A549 treated with CORT108297 at 1 μM for 4 hours (cell line): ENCODE measurements around the gene FAM216B. TPM values are rescaled to one million over a fixed set of nuclear protein-coding genes. Genes with fewer than 3 reads are reported as not detected.

Experiments used
- total RNA-seq: library from RNA; stranded (reverse); fragments of 200-300 nt; extraction: Qiagen RNA extraction; gene quantifications from 5 replicates; pipeline ENCODE4 v1.2.3, GENCODE V29; 2022

The FAM216B gene
- not detected in 5 replicates for total RNA-seq

DNA sequence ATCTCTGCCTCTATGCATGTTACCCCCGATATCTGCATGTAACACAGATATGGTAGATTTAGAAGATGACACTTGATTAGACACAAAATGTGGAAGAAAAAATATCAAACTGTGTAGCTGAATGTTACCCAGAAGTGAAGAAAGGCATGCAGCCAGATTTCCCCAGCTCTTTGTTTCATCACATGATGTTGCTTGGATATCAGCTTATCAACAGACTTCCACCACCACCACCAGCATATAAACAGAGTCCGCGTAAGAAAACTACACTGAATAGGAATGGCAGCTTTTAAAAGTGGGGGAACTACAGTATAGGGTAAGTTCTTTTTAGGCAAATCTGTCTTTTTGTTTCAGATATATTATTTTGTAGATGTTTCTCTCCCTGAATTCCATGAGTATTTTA is at the start of gene FAM216B:
Gene FAM216B, plus strand, starts transcription at position 233 of the 400 bp plus-strand sequence. CDS start 2,484 bp downstream, outside the sequence.

Other genes starting within 250 kb of the FAM216B start
- gene TNFSF11, start 207.4 kb upstream of the FAM216B start, total RNA-seq, result not detected in 5 replicates
- 0.02 to 0.29 TPM (median 0.03 TPM) in 4 of 5 replicates, not detected in the other for gene EPSTI1, start 210.7 kb downstream of the FAM216B start, total RNA-seq
- gene DNAJC15, start 242.0 kb downstream of the FAM216B start, total RNA-seq, result 0.01 to 0.06 TPM (median 0.02 TPM) in 5 replicates